OCI-M2 (cell line): ENCODE measurements around the gene SLC27A6.

Source experiments
- DNase-seq: peaks from one replicate; lab custom pipeline; 2025; ENCODE audit not compliant: unreplicated experiment; lab: John Stamatoyannopoulos, UW

Gene SLC27A6

DNA sequence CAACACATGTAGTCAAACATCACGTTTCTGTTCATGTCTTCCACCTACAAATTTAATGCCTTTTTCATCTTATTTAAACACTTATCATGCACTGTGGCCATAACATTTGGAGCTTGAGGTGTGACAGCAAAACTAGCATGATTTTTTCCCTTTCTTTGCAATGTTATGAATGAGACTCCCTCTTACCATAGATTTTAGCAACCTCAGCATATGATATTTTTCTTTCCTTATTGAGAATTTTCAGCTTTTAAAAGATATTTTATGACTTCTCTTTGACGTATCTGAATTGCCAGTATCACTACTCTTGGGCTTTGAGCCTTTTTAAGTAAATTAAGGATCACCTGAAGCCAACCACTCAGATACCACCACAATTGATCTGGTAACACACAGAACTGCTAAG is 96.6 kb downstream of the SLC27A6 start:
- DNase-seq = no peak

DNA sequence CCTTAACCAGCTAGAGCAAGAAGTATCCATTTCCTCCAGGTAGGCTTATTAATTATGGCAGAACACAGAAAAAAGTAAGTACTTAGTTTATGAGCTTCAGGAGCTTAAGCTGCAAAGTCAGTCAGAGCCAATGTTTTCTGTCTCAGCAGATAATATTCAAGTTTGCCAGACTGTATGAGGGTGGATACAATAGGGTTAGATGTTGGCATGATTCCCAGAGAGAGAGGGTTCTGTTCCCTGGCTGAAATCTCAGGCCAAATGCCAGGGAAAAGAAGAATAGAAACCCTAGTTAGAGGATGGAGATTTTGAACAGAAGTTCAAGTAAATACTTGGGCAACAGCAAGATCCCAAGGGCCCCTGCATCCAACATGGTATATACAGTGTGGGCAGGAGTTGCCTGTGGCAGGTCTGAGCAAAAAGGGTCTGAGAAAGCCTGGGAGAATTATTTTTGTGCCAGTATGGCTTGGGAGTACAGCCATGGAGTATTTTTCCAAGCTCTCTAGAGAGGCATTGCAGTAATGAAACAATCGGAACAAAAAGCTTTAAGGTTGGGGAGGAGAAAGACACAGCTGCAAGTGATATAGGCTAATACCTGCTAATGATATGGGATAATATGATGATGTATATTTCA is 98.3 kb downstream of the SLC27A6 start:
- no peak for DNase-seq

DNA sequence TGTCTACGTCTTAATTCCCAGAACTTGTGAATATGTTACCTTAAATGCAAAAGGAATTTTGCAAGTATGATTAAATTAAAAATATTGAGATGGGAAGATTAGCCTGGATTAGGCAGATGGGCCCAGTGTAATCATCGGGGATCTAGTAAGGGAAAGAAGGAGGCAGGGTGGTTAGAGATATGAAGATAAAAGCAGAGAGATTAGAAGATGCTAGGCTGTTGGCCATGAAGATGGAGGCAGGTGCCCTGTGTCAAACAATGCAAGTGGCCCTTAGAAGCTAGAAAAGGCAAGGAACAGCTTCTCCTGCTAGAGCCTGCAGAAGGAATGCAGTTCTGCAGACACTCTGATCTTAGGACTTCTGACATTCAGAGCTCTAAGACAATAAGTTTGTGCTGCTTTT is 100.4 kb downstream of the SLC27A6 start:
- no peak for DNase-seq

DNA sequence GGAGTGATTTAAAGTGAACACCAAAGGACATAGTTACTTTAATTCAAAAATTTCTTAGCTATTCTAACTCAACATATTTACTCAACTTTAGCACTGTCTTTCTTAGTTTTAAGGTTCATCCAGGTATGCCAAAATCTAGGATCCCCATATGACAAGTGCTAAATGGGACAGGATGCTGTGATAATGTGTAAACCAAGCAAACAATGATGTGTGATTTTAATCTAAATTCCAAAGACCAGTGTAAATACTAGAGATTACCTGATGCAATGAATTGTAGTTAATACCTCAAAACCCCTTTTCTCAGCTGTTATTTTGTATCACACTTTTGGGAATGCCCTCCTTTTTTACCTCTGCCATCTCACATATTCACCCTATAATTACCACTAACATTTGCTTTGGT is 102.5 kb downstream of the SLC27A6 start:
- DNase-seq = no peak

DNA sequence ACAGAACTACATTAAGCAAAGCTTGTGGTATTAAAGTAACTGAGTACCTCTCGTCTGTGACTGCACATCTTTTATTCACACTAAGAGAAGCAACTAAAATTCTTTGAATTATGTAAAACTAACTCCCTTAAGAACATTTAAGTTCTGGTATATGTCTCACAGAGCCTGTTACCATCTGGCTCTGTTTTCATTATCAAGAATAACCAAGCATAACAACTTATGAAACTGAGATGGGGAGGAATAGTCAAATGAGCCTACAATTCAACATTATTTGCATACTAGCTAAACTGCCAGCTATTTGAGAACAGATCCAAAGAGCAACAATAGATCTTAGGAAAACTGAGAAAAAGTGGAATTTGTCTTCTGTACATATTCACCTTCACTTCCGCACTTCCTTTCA is 104.0 kb downstream of the SLC27A6 start:
- DNase-seq = no peak

DNA sequence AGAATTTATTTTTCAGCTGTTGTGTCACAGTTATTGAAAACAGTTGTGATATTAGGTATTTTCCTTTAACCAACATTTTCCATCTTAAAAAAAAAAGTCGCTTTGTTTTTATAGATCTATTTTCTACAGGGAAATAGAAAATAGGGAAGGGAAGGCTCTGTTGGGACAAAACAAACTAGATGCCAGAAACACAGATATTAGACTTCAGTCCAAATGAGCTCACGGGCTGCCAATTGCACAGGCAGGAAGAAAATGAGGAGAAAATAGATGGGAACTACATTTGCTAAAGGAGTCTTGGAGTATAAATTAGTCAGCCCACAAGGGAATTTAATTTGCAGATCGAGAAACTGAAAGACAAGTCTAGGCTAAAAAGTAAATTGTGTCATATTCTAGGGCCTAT is 107.8 kb downstream of the SLC27A6 start:
- no peak for DNase-seq

DNA sequence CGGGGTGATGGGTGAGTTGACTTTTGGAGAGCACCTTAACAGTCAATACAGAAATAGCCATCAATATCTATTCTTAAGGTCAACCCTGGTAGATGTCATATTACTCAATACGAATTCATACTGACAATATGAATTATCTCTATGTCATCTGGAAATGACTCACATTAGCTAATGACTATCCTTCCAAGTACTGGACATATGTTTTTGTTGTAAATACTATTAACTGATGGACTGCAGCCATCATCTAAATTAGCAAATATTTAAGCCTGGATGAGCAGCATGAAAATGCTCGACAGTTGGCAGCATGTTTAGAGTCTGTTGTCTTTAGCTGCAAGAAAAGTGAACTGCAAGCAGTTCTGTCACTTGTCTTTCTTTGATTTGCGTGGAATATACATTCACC is 109.6 kb downstream of the SLC27A6 start:
- no peak for DNase-seq

DNA sequence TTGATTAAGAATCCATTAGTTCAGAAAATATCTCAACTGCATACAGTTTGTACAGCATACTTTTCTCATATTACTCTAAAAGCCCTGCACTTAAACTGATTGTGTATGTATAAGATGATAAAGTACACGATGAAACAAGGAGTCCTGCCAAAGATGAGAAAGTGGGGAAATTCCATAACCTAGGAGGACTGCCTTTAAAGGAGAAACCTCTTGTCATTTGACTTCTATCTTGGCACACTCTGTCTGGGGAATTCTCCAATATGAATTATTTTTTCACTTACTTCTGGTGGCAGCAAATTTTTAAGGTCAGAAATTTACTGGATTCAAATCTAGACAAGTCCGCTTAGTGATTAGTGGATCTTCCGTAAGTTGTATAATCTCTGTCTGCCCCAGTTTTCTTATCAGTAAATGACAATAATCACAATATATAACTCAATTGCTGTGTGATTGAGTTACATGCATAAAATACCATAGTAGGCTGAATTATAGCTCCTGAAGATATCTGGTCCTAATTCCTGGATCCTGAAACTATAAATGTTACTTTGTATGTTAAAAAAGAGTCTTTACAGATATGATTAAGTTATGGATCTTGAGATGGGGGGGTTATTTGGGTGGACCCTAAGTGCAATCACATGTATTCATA is 112.3 kb downstream of the SLC27A6 start:
- DNase-seq = no peak

DNA sequence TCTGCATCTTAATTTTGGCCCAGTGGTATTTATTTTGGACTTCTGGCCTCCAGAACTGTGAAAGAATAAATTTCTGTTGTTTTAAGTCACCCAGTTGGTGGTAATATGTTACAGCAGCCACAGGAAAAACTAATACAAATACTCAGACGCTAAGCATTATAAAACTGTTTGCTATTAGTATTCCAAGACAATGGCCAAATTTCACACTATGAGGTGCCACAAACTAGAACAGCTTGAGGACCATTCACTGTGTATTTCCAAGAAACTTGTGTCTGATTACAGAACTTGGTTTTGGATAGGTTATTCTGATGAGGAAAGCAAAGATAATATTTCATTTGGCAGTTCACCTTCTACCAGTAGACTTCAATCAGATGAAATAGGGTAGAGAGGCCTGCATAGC is 113.0 kb downstream of the SLC27A6 start:
- DNase-seq = no peak

DNA sequence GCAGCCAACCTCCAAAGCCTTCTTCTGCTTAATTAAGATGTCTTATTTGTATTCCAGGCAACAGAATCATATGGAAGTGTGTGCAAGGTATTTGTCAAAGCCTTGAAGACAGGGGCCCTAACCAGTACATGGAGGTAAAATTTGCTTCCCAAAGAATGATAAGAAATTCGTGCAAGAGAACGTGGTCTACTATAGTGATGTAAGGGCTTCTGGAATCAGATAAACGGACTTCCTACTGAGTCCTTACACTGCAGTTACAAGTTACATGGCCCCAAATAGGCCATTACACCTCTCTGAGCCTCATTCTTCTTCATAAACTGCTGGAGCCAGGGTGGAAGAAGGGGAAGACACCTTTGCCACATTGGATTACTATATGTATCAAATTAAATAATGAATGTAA is 113.4 kb downstream of the SLC27A6 start:
- no peak for DNase-seq

DNA sequence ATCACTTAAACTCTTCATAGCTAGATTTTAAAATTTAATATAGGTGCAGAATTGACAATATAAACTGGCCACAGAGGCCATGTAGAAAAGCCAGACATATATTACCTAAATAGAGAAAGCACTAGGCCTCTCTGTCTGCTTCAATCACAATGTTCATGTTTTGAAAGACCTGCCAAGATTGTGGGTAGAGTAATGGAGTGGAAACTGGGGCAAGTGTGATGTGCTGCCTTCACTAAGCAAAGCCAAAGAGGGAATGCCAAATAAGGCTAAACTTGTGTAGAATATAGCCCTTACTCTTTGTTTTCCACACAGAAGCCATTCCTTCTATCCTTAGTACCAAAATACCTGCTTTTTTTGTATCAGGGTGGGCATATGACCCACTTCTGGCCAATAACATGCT is 114.2 kb downstream of the SLC27A6 start:
- DNase-seq = no peak

DNA sequence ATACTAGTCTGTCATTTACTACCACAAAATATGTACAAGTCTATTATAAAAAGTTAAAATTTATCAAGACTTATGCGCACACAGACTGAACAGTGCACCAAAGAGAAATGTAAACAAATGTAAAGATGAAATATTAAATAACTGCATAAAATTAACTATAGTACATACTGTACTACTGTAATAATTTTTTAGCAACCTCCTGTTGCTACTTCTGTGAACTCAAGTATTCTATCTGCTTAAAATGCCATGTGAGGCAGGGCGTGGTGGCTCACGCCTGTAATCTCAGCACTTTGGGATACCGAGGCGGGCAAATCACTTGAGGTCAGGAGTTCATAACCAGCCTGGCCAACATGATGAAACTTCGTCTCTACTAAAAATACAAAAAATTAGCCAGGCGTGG is 115.5 kb downstream of the SLC27A6 start:
- DNase-seq = no peak

DNA sequence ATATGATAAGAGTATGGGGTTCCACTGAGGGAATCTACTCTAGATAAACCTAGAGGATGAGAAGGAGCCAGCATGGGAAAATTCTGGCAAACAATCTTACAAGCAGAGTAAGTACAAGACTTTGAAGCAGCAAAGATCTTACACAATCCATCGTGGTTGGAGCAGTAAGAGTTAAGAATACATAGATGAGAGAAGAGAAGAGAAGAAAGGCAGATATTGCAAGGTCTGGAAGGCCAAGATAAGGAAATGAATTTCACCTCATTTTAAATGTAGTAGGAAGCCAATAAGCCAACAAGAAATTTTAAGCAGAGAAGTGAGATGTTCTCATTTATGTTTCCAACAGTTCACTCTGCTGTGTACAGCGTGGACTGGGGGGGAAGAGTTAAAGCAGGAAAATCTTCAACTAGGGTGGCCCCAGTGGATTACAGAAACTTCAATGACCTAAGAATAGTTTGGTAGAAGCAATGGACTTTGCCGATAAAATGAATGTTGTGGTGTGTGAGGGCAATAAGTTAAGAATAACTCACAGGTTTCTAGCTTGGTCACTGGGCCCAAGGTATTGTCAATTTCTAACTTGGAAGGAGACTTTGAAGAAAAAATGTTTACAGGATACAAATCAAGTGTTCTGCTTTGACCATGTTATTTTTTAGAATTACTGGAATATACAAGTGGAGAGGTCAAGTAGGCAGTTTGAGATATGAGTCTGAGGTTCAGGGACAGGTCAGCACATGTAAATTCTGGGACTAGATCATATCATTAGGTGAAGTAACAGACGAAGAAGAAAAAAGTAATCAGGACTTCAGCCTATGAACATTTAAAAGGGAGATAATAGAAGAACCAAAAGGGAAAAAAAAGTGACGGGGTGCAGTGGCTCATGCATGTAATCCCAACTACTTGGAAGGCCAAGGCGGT is 117.2 kb downstream of the SLC27A6 start:
- DNase-seq = no peak
